Breast epithelium (tissue), 4 donors: ENCODE data around the gene THBS4. TPM values are rescaled to one million over a fixed set of nuclear protein-coding genes. Genes with fewer than 3 reads are reported as not detected.
A peak's percentile ranks its signal among the peaks of the same experiment; 100 is the strongest.

Source experiments
- DNase-seq, 2 donors: peaks; one replicate each; pipeline ENCODE4 v3.0.0-alpha.2; 2019; ENCODE audit warnings: low spot score in 2 of 2
- H3K27ac ChIP-seq, 2 donors: fragments of 200-600 bp; sonication (generic) in 1 of 2; one replicate each; pipeline ENCODE4 v1.5.1; 2016 to 2019; ENCODE audit warnings: mild to moderate bottlenecking in 1 of 2
- H3K27me3 ChIP-seq, 2 donors: fragments of 200-600 bp; sonication (generic) in 1 of 2; one replicate each; pipeline versions ENCODE4 v1.5.1 to v1.6.0; 2017 to 2019; ENCODE audit warnings: control low read depth in 1 of 2, mild to moderate bottlenecking in 1 of 2
- H3K36me3 ChIP-seq: fragments of 200-600 bp; one replicate; pipeline ENCODE4 v1.5.1; 2019
- H3K4me1 ChIP-seq, 2 donors: fragments of 200-600 bp; sonication (generic); one replicate each; pipeline ENCODE4 v1.5.1; 2016 to 2019; ENCODE audit warnings: control low read depth in 1 of 2
- H3K4me3 ChIP-seq, 3 donors: fragments of 200-600 bp; sonication (generic); 1 replicate in 2 of 3; 2 replicates in 1 of 3; pipeline ENCODE4 v1.5.1; 2016 to 2019; ENCODE audit warnings: mild to moderate bottlenecking in 3 of 3, moderate library complexity in 2 of 3
- H3K9me3 ChIP-seq, 2 donors: fragments of 200-600 bp; sonication (generic) in 1 of 2; one replicate each; pipeline ENCODE4 v1.5.1; 2016 to 2019; ENCODE audit warnings: control low read depth in 1 of 2
- POLR2A ChIP-seq: fragments of 450-650 bp; IDR thresholded peaks from one replicate; pipeline ENCODE4 v1.6.1; 2016; ENCODE audit warnings: antibody characterized with exemption, mild to moderate bottlenecking, moderate library complexity
- POLR2AphosphoS5 ChIP-seq, 3 donors: sonication (generic); formaldehyde crosslinking; IDR thresholded peaks; one replicate each; pipeline ENCODE4 v1.6.1; 2017; ENCODE audit warnings: antibody characterized with exemption in 3 of 3
- intact Hi-C: fragments of 100-400 bp; cut with DNase I; formaldehyde crosslinking; loops from one replicate; pipeline ENCODE4 v1.15.1; 2023; ENCODE audit warnings: low total_unique reads
- total RNA-seq, 3 donors: library from RNA; depleted of rRNA; stranded (reverse); fragments of >200 nt; gene quantifications; one replicate each; pipeline ENCODE4 v1.1.0, GENCODE V29; 2016
- TF ChIP-seq, protein P1 (sequence below), 3 donors: fragments of 450-650 bp; IDR thresholded peaks; one replicate each; pipeline ENCODE4 v1.5.1; 2016 to 2017; ENCODE audit warnings: antibody characterized with exemption in 3 of 3, mild to moderate bottlenecking in 3 of 3, moderate library complexity in 3 of 3

The THBS4 gene
- total RNA-seq, 3 donors from 2014 or later = 2.0 to 6.0 (median 3.5) TPM

DNA sequence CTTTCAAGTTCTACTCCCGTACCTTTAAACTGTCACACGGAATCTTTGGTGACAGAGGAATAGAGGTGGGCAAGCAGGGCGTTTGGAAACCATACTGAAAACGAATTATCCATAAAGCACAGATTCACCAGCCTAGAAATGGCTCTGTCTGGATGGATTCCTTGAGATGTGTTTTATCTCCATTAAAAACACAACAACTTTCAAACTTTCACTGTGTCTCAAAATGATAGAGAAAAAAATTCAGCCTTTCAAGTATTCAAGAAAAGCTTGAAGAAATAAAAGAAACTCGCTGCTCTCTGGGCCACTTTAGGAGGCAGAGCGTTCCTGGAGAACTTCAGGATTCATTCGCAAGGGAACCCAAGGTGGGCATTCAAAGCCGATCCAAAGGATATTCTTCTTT, 589 bp upstream of the THBS4 start:
- peaks cover 0 to 37% of the 10 kb centered on the region in 2 donors for H3K27me3 ChIP-seq
- peak overlapping the region; percentile 21 to 62 (median 43) for H3K4me3 ChIP-seq
- peaks cover 0 to 3% of the 10 kb centered on the region in 2 donors for H3K4me1 ChIP-seq
- H3K27ac ChIP-seq = no peak overlapping the region
- H3K36me3 ChIP-seq = no peaks in the 10 kb centered on the region
- TF ChIP-seq POLR2AphosphoS5 (IDR thresholded peaks at IDR 0.05) (no peak), POLR2A (no peak)
- TF ChIP-seq, protein P1, sequence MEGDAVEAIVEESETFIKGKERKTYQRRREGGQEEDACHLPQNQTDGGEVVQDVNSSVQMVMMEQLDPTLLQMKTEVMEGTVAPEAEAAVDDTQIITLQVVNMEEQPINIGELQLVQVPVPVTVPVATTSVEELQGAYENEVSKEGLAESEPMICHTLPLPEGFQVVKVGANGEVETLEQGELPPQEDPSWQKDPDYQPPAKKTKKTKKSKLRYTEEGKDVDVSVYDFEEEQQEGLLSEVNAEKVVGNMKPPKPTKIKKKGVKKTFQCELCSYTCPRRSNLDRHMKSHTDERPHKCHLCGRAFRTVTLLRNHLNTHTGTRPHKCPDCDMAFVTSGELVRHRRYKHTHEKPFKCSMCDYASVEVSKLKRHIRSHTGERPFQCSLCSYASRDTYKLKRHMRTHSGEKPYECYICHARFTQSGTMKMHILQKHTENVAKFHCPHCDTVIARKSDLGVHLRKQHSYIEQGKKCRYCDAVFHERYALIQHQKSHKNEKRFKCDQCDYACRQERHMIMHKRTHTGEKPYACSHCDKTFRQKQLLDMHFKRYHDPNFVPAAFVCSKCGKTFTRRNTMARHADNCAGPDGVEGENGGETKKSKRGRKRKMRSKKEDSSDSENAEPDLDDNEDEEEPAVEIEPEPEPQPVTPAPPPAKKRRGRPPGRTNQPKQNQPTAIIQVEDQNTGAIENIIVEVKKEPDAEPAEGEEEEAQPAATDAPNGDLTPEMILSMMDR (IDR thresholded peaks at IDR 0.05) = no peak
- no peak for DNase-seq
- intact Hi-C loops = loop anchor here (5.0 kb wide), 1 partner anchor 373 kb away; the partner anchor contains the start of gene ZFYVE16
- H3K9me3 ChIP-seq = no peaks in the 10 kb centered on the region

DNA sequence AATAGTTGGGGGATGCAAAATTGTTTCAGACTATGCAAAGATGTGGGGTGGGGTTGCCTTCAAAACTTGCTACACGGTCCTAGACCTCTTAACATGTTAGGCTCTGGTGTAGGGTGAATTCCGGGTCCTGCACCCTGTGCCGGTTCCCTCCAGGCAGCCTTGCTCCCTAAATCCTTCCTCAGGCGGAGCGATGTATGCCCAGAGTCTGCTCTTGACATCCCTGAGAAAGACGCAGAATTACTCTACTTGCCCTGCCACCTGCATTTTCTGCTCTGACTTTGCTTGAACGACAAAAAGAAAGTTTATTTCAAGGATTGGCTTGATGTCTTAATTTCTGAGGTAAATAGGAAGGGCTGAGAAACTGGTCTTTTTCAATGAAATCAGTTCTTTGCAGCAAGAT, 691 bp downstream of the THBS4 start:
- Histone ChIP-seq H3K36me3 (no peaks in the 10 kb centered on the region), H3K9me3 (no peaks in the 10 kb centered on the region), H3K27me3 (peaks cover 0 to 37% of the 10 kb centered on the region in 2 donors), H3K4me3 (peak overlapping the region in 2 of 3 donors; percentile 21 to 43), H3K27ac (no peak overlapping the region), H3K4me1 (peaks cover 0 to 3% of the 10 kb centered on the region in 2 donors)
- TF ChIP-seq POLR2A (no peak), POLR2AphosphoS5 (IDR thresholded peaks at IDR 0.05) (no peak)
- TF ChIP-seq, protein P1 (IDR thresholded peaks at IDR 0.05) = no peak
- DNase-seq = no peak
- intact Hi-C loops = no loop called here

DNA sequence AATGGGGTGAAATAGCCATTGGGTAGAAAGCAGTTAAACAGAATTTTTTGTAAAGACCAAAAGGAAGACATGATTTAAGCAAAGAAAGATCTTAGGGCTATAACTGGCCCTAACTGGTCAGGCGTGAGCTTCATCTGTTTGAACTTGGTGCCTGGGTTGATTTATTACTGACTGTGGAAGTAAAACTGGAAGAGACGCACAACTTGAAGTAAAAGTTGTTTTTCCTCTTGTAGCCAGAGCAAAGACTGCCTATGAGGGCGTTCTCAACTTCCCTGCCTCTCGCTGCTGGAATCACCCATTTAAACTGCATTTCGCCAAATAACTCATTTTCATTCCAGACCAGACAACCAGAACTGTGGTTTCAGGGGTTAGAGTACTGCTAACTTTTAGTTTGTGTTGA, 1.5 kb downstream of the THBS4 start:
- H3K4me3 ChIP-seq = no peak overlapping the region
- DNase-seq = no peak
- H3K27ac ChIP-seq = no peak overlapping the region
- no peak for TF ChIP-seq POLR2AphosphoS5 (IDR thresholded peaks at IDR 0.05)
- no peaks in the 10 kb centered on the region for H3K9me3 ChIP-seq
- intact Hi-C loops = no loop called here
- H3K27me3 ChIP-seq = peaks cover 0 to 37% of the 10 kb centered on the region in 2 donors
- peaks cover 0 to 3% of the 10 kb centered on the region in 2 donors for H3K4me1 ChIP-seq
- H3K36me3 ChIP-seq = no peaks in the 10 kb centered on the region

DNA sequence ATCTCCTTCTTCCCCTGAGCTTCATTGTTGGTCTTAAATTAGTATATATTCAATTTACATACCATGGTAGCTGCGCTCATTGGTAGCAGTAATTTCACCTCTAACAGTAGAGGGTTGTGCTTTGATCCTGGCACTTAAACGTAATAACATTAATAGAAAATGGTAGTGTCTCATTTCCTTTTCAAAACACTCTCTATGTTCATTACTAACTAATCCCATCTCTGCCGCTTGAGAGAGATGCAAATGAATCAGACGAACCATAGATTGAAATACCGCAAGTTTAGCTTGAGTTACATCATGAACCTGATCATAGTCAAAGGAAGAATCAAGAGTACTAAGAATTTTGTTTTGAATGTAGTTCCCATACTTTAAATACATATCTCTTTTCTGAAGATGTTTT, 2.2 kb downstream of the THBS4 start:
- Histone ChIP-seq H3K27ac (no peak overlapping the region), H3K4me1 (peaks cover 0 to 3% of the 10 kb centered on the region in 2 donors), H3K36me3 (no peaks in the 10 kb centered on the region), H3K27me3 (peaks cover 0 to 34% of the 10 kb centered on the region in 2 donors), H3K4me3 (no peak overlapping the region), H3K9me3 (no peaks in the 10 kb centered on the region)
- no peak for TF ChIP-seq POLR2AphosphoS5 (IDR thresholded peaks at IDR 0.05)
- TF ChIP-seq, protein P1 (IDR thresholded peaks at IDR 0.05) = no peak
- no peak for TF ChIP-seq POLR2A
- DNase-seq = no peak
- intact Hi-C loops = no loop called here

DNA sequence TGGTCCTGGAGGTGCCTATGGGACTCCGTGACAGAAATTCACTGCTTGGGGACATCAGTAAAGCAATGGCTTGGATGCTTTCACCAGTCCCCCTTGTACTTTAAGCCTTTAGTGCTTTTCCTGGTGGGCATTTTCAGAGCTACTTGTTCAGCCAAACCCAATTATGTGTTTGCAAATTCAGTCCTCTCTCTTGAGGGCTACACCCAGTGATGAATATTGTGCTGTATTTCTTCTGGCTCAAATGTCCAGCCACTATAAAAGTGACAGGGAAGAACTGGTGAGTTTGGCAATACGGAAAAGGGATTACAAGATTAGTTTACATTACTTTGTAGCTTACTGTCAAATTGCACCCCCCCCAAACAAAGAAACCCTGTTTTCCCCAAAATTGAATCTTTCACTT, 4.5 kb downstream of the THBS4 start:
- Histone ChIP-seq H3K27me3 (peaks cover 0 to 18% of the 10 kb centered on the region in 2 donors), H3K4me3 (no peak overlapping the region), H3K4me1 (peaks cover 0 to 3% of the 10 kb centered on the region in 2 donors), H3K27ac (no peak overlapping the region), H3K36me3 (no peaks in the 10 kb centered on the region), H3K9me3 (no peaks in the 10 kb centered on the region)
- TF ChIP-seq POLR2AphosphoS5 (IDR thresholded peaks at IDR 0.05) (no peak), POLR2A (no peak)
- TF ChIP-seq, protein P1 (IDR thresholded peaks at IDR 0.05) = no peak
- intact Hi-C loops = no loop called here
- DNase-seq = no peak

DNA sequence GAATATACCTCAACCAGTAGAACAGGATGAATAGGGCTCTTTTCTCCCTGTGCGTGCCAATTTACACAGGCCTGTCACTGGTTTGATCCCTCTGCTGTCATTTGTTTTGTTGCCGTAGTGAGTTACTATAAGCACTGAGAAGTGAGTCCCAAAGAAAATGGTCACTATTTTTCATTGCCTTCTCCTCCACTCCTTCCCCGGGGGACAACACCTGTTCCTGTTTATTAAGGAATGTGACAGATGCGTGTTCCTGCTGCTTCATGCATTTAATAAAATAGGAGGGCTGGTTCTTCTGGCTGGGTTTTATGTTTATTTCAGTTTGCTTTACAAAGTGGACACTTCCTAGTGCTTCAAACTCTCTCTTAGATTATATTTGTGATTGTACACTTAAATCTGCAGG, 6.4 kb downstream of the THBS4 start:
- Histone ChIP-seq H3K27ac (no peak overlapping the region), H3K36me3 (no peaks in the 10 kb centered on the region), H3K4me3 (no peak overlapping the region), H3K9me3 (no peaks in the 10 kb centered on the region), H3K27me3 (peaks cover 0 to 1% of the 10 kb centered on the region in 2 donors), H3K4me1 (no peaks in the 10 kb centered on the region)
- TF ChIP-seq, protein P1 (IDR thresholded peaks at IDR 0.05) = no peak
- TF ChIP-seq POLR2AphosphoS5 (IDR thresholded peaks at IDR 0.05) (no peak), POLR2A (no peak)
- intact Hi-C loops = no loop called here
- DNase-seq = no peak
